Karpas-422 (cell line): ENCODE results near the gene MKX. TPM values are rescaled to one million over a fixed set of nuclear protein-coding genes. Genes with fewer than 3 reads are reported as not detected.

Source experiments
- DNase-seq: peaks from one replicate; pipeline ENCODE4 v3.0.0-alpha.2; 2015
- H2AFZ ChIP-seq: fragments of 200-600 bp; sonication (generic); 2 replicates; pipeline ENCODE4 v1.6.1; 2014; ENCODE audit warnings: antibody characterized with exemption, low read length, mixed read lengths
- H3K27ac ChIP-seq: fragments of 200-600 bp; sonication (generic); 2 replicates; pipeline ENCODE4 v1.5.1; 2014; ENCODE audit warnings: mild to moderate bottlenecking, low read length, moderate library complexity
- H3K27me3 ChIP-seq: fragments of 200-600 bp; sonication (generic); 2 replicates; pipeline ENCODE4 v1.6.1; 2014; ENCODE audit warnings: low read length, mixed read lengths
- H3K36me3 ChIP-seq: fragments of 200-600 bp; sonication (generic); 2 replicates; pipeline ENCODE4 v1.6.1; 2014; ENCODE audit warnings: low read length, mixed read lengths; ENCODE audit not compliant: insufficient read depth
- H3K4me1 ChIP-seq: fragments of 200-600 bp; sonication (generic); 2 replicates; pipeline ENCODE4 v1.6.1; 2014; ENCODE audit warnings: mild to moderate bottlenecking, low read length, mixed read lengths
- H3K4me2 ChIP-seq: fragments of 200-600 bp; sonication (generic); 2 replicates; pipeline ENCODE4 v1.6.1; 2014; ENCODE audit warnings: low read length, low read depth, mild to moderate bottlenecking; ENCODE audit not compliant: poor library complexity, severe bottlenecking
- H3K4me3 ChIP-seq: fragments of 200-600 bp; sonication (generic); 2 replicates; pipeline ENCODE4 v1.5.1; 2014; ENCODE audit warnings: mild to moderate bottlenecking, antibody characterized with exemption, low read length, mixed read lengths
- H3K79me2 ChIP-seq: fragments of 200-600 bp; sonication (generic); 2 replicates; pipeline ENCODE4 v1.6.1; 2014; ENCODE audit warnings: mild to moderate bottlenecking, low read length, mixed read lengths
- H3K9ac ChIP-seq: fragments of 200-600 bp; sonication (generic); 2 replicates; pipeline ENCODE4 v1.6.0; 2014; ENCODE audit warnings: low read length
- H3K9me2 ChIP-seq: fragments of 200-600 bp; sonication (generic), shearing (Covaris generic); replicated peaks from 2 replicates; pipeline ENCODE4 v1.6.0; 2014; ENCODE audit warnings: mild to moderate bottlenecking, low read length, moderate library complexity; ENCODE audit not compliant: insufficient read depth
- H3K9me3 ChIP-seq: fragments of 300-700, 200-600 bp; sonication (generic); 2 replicates; pipeline ENCODE4 v1.6.1; 2014; ENCODE audit warnings: low read length, mixed read lengths
- H4K20me1 ChIP-seq: fragments of 200-600 bp; sonication (generic); 2 replicates; pipeline ENCODE4 v1.6.1; 2014; ENCODE audit warnings: mild to moderate bottlenecking, antibody characterized with exemption, low read length, low read depth; ENCODE audit not compliant: insufficient read depth
- total RNA-seq: library from RNA; depleted of rRNA; stranded (reverse); fragments of >200 nt; shearing (Covaris generic); gene quantifications from 2 replicates; pipeline ENCODE4 v1.2.3, GENCODE V29; 2014; ENCODE audit warnings: low replicate concordance

MKX gene
- total RNA-seq, 1 experiment from 2014 or later: not detected

DNA sequence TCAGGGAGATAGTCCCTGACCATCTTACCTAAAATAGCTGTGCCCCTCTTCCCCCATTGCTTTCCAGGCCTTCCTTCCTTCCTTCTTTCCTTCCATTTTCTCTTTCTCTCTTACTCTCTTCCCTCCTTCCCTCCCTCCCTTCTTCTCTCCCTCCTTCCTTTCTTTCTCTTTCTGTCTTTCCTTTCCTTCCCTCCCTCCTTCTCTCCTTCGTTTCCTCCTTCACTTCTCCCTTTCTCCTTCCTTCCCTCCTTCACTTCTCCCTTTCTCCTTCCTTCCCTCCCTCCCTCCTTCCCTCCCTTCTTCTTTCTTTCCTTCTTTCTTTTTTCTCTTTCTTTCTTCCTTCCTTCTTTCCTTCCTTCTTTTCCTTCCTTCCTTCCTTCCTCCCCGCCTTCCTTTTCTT is 24.6 kb upstream of the MKX start:
- H4K20me1 ChIP-seq: no peaks in the 10 kb centered on the region
- H3K27ac ChIP-seq: no peak overlapping the region
- no peaks in the 10 kb centered on the region for H3K4me1 ChIP-seq
- H3K9ac ChIP-seq: no peak overlapping the region
- H3K36me3 ChIP-seq: no peaks in the 10 kb centered on the region
- H3K27me3 ChIP-seq: no peaks in the 10 kb centered on the region
- H3K9me2 ChIP-seq: no peaks in the 10 kb centered on the region
- no peak overlapping the region for H3K4me2 ChIP-seq
- H3K4me3 ChIP-seq: no peak overlapping the region
- H3K79me2 ChIP-seq: no peaks in the 10 kb centered on the region
- H2AFZ ChIP-seq: no peak overlapping the region
- no peaks in the 10 kb centered on the region for H3K9me3 ChIP-seq
- no peak for DNase-seq

DNA sequence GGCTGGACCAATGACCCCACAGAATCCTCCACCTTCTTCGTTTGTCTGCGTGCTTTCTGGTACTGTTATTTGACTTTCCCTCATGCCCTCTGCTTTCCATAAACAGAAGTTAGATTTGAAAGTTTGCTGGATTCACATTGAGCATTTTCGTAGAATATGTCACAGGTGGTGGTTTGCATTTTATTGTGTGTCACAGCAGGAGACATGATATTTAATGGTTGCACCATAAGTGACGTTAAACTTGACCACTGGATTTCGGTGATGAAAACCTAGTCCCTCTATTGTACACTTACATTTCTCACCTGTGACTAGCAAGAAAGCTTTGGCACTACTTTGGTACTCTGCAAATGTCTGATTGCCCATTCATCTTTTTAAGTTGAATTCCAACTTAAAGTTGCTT is 15.2 kb upstream of the MKX start:
- no peak for DNase-seq

DNA sequence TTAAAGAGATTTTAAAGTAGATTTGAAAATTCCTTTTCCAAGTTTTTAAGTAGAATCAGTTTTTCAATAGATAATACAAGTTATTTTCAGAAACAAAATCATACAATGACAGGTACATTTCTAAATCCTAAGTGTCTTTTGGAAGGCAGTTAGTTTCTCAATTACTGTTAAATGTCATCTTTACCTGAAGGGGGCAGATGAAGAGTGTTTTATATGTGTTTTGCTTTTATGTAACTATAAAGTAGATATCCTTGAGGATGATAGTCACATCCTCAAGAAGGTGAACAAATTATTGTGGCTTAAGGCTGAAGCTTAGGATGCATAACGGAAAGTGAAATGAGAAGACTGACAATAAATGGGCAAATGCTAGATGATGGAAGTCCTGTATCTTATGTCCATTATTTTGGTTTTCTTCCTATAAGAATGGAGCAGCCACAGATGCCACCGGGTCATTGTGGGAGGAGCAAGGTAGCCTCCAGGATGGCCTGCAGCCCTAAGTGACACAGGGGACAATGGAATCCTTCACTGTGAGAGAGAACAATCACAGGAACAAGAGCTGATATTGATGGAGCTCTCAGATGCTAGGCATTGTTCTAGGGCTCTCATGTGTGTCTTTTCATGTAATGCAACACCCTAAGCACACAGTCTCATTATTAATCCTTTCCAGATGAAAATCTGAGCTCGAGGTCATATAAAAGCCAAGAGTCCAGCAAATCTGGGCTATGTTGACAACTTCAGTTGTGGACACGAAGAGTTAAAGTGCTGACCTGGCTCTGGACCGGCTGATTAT is 14.1 kb upstream of the MKX start:
- no peak overlapping the region for H3K9ac ChIP-seq
- H3K36me3 ChIP-seq: no peaks in the 10 kb centered on the region
- H3K27ac ChIP-seq: no peak overlapping the region
- no peaks in the 10 kb centered on the region for H3K27me3 ChIP-seq
- no peaks in the 10 kb centered on the region for H3K4me1 ChIP-seq
- H3K4me2 ChIP-seq: no peak overlapping the region
- DNase-seq: no peak
- H3K9me2 ChIP-seq: no peaks in the 10 kb centered on the region
- H3K9me3 ChIP-seq: no peaks in the 10 kb centered on the region
- H2AFZ ChIP-seq: no peak overlapping the region
- no peaks in the 10 kb centered on the region for H3K79me2 ChIP-seq
- H3K4me3 ChIP-seq: no peak overlapping the region
- H4K20me1 ChIP-seq: no peaks in the 10 kb centered on the region

More for the DNA sequence above, 15.2 kb upstream of the MKX start:
- Histone ChIP-seq H3K79me2 (no peaks in the 10 kb centered on the region), H3K4me3 (no peak overlapping the region), H3K36me3 (no peaks in the 10 kb centered on the region), H3K27ac (no peak overlapping the region), H2AFZ (no peak overlapping the region), H3K27me3 (no peaks in the 10 kb centered on the region), H3K9me2 (no peaks in the 10 kb centered on the region), H3K9me3 (no peaks in the 10 kb centered on the region), H4K20me1 (no peaks in the 10 kb centered on the region), H3K9ac (no peak overlapping the region), H3K4me2 (no peak overlapping the region), H3K4me1 (no peaks in the 10 kb centered on the region)

DNA sequence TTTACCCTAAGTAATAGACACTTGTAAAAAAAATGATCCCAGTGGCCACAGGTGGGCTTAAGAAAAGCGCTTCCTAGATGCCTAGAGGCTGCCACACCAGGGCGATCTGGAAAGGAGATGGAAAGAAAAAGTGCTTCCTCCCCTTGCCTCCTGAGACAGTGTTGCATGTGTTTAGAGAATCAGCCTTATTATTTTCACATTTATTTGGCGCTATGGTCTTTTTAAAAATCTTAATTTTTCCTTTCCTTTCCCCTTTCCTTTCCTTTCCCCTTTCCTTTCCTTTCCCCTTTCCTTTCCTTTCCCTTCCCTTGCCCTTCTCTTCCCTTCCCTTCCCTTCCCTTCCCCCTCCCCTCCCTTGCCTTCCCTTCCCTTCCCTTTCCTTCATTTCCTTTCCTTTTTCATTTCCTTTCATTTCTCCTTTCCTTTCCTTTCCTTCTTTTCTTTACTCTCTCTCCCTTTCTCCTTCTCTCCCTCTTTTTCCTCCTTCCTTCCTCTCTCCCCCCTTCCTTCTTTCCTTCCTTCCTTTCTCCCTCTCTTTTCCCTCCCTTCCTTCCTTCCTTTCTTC is 7.1 kb upstream of the MKX start:
- Histone ChIP-seq H3K4me1 (no peaks in the 10 kb centered on the region), H4K20me1 (no peaks in the 10 kb centered on the region), H2AFZ (no peak overlapping the region), H3K79me2 (no peaks in the 10 kb centered on the region), H3K9ac (no peak overlapping the region), H3K4me2 (no peak overlapping the region), H3K9me2 (no peaks in the 10 kb centered on the region), H3K4me3 (no peak overlapping the region), H3K36me3 (no peaks in the 10 kb centered on the region), H3K27me3 (no peaks in the 10 kb centered on the region), H3K9me3 (no peaks in the 10 kb centered on the region), H3K27ac (no peak overlapping the region)
- DNase-seq: no peak

DNA sequence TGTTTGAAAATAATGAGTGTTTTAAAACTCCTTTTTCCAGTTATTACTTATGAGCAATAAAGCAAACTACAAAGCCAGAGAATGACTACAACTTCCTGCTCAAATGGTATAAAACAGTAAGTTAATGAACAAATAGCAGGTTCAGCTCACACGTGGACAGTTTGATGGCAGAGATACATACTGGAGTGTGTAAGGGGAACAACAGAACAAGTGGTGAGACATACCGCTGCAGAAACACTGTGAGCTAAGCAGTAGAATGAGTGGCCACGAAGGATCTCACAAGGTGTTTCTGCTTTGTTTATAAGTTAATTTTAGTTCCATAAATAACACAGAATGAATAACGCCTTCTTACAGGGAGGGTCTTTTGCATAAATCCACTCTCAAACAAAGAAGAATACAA is 3.0 kb upstream of the MKX start:
- Histone ChIP-seq H3K9me2 (no peaks in the 10 kb centered on the region), H3K36me3 (no peaks in the 10 kb centered on the region), H3K4me3 (no peak overlapping the region), H2AFZ (no peak overlapping the region), H3K9me3 (no peaks in the 10 kb centered on the region; the same call in 1 of the 2 replicates), H3K27ac (no peak overlapping the region), H3K27me3 (no peaks in the 10 kb centered on the region), H3K4me1 (no peaks in the 10 kb centered on the region), H3K4me2 (no peak overlapping the region), H4K20me1 (no peaks in the 10 kb centered on the region), H3K9ac (no peak overlapping the region), H3K79me2 (no peaks in the 10 kb centered on the region)
- no peak for DNase-seq

DNA sequence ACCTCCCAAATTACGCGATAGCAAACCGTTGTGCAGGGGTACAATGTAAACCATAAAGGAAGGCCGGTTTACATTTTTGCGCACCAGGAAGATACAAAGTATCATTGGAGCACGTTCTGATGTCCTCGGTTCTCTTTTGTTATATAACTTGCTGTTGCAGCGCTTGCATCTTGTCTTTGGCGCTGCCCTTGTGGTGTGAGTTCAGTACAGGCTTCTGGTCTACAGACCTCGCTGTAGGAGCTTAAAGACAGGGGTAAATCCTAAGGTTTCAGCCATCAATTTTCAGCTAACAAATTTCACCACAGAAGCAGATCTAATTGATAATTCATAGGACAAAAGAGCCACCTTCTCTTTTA is 1.5 kb upstream of the MKX start:
- no peak for DNase-seq
- Histone ChIP-seq H3K9me2 (no peaks in the 10 kb centered on the region), H3K36me3 (no peaks in the 10 kb centered on the region), H3K9ac (no peak overlapping the region), H3K4me1 (no peaks in the 10 kb centered on the region), H3K27ac (no peak overlapping the region), H3K4me2 (no peak overlapping the region), H3K4me3 (no peak overlapping the region), H3K9me3 (no peaks in the 10 kb centered on the region; the same call in 1 of the 2 replicates), H4K20me1 (no peaks in the 10 kb centered on the region), H2AFZ (no peak overlapping the region), H3K27me3 (no peaks in the 10 kb centered on the region), H3K79me2 (no peaks in the 10 kb centered on the region)

DNA sequence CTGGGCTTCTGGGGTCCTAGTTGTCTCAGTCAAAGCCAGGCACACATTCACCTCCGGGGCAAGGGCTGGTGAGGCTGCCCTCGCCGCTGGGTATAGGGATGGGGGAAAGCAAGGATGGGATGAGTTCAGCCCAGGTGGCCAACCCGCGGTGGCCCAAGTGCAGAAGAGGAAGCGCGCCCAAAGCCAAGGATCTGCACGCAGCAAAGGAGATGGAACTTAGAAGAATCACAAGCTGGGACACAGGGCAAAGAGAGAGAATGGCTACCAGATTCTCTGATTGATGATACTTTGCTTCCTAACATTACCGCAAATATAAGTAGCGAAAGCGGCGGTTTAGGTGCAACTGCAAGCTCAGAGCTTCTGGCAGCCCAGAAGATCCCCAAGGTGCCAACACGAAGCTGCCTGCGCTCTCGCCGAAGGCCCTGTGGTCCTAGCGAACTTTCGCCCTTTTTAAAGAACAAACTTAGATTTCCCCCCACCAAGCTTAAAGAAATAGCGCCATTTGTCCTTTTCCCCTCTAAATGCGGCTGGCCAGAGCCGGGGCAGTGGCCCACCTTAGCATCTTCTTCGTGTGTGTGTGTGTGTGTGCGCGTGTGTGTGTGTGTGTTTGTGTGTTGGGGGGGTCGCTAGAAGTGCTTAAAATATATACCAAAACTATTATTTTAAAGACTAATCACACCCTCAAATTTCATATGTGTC is 927 bp upstream of the MKX start:
- Histone ChIP-seq H3K4me2 (no peak overlapping the region), H3K27me3 (no peaks in the 10 kb centered on the region), H3K9me2 (no peaks in the 10 kb centered on the region), H4K20me1 (no peaks in the 10 kb centered on the region), H3K27ac (no peak overlapping the region), H3K9me3 (no peaks in the 10 kb centered on the region; the same call in 1 of the 2 replicates), H3K36me3 (no peaks in the 10 kb centered on the region), H3K9ac (no peak overlapping the region), H3K4me3 (no peak overlapping the region), H2AFZ (no peak overlapping the region), H3K4me1 (no peaks in the 10 kb centered on the region), H3K79me2 (no peaks in the 10 kb centered on the region)
- no peak for DNase-seq
